GM06990 (cell line): ENCODE results near the gene CIRBP.

Source experiments
- DNase-seq: peaks from one replicate; pipeline ENCODE4 v3.0.0-alpha.2; 2011; ENCODE audit not compliant: insufficient read length; ENCODE audit errors: extremely low read depth
- H3K27me3 ChIP-seq: replicated peaks from 2 replicates; pipeline ENCODE4 v1.6.0; 2011; ENCODE audit warnings: low read length; ENCODE audit not compliant: control insufficient read depth, insufficient read depth
- H3K36me3 ChIP-seq: 2 replicates; pipeline ENCODE4 v1.5.1; 2011; ENCODE audit warnings: low read length; ENCODE audit not compliant: control insufficient read depth, insufficient read depth
- H3K4me3 ChIP-seq: replicated peaks from 2 replicates; pipeline ENCODE4 v1.5.1; 2011; ENCODE audit warnings: low read depth, mild to moderate bottlenecking, control low read depth, low read length
- CTCF ChIP-seq: IDR thresholded peaks from 2 replicates; pipeline ENCODE4 v1.5.1; 2011; ENCODE audit warnings: low read length, control low read depth, mild to moderate bottlenecking, inconsistent platforms; ENCODE audit not compliant: insufficient read depth, poor library complexity, severe bottlenecking

The CIRBP gene

GRCh38 chr19:1321539-1321938 is 52.4 kb downstream of the CIRBP start:
- no peak for DNase-seq
- Histone ChIP-seq H3K27me3 (peaks cover 3% of the 10 kb centered on the region), H3K4me3 (no peak overlapping the region), H3K36me3 (no peaks in the 10 kb centered on the region)
- no peak for TF ChIP-seq CTCF

GRCh38 chr19:1322198-1322981 is 53.3 kb downstream of the CIRBP start:
- Histone ChIP-seq H3K27me3 (peaks cover 2% of the 10 kb centered on the region), H3K4me3 (no peak overlapping the region), H3K36me3 (no peaks in the 10 kb centered on the region)
- no peak for DNase-seq
- TF ChIP-seq CTCF: no peak

GRCh38 chr19:1324249-1324805 is 55.2 kb downstream of the CIRBP start:
- TF ChIP-seq CTCF: no peak

More at GRCh38 chr19:1324249-1324805, 55.2 kb downstream of the CIRBP start:
- H3K36me3 ChIP-seq: no peaks in the 10 kb centered on the region
- no peak overlapping the region for H3K4me3 ChIP-seq
- no peak for DNase-seq
- peaks cover 2% of the 10 kb centered on the region for H3K27me3 ChIP-seq
